G401 (cell line): ENCODE results near the gene RBM20. TPM values are rescaled to one million over a fixed set of nuclear protein-coding genes. Genes with fewer than 3 reads are reported as not detected.
"Not testable (repeated sequence)": the region's sequence is repeated elsewhere in the genome, so short reads cannot be mapped to it uniquely, and the experiment has no call there.

ENCODE experiments used
- DNase-seq: peaks from one replicate; pipeline ENCODE4 v3.0.0-alpha.2; 2015; ENCODE audit warnings: low spot score
- in situ Hi-C: cut with HindIII; loops from 2 replicates; pipeline ENCODE4 v1.10.0; 2016; ENCODE audit warnings: low sequenced_read_pairs, mixed read lengths
- total RNA-seq: library from RNA; depleted of rRNA; stranded (reverse); fragments of >200 nt; shearing (Covaris generic); gene quantifications from 2 replicates; pipeline ENCODE4 v1.2.3, GENCODE V29; 2014

RBM20 gene
- total RNA-seq, 1 experiment from 2014 or later = 2.7 TPM

GRCh38 chr10:110695539-110695886, 51.4 kb downstream of the RBM20 start:
- in situ Hi-C loops = no loop called here
- DNase-seq = no peak

- no peak for DNase-seq
- in situ Hi-C loops = no loop called here
These were observed 52.3 kb downstream of the RBM20 start for GRCh38 chr10:110696436-110696835.

GRCh38 chr10:110698340-110698739, 54.2 kb downstream of the RBM20 start:
- in situ Hi-C loops = no loop called here
- no peak for DNase-seq

- DNase-seq = no peak
- in situ Hi-C loops = no loop called here
These were observed 54.7 kb downstream of the RBM20 start for GRCh38 chr10:110698782-110699201.

- DNase-seq = no peak
- in situ Hi-C loops = no loop called here
These were observed 55.8 kb downstream of the RBM20 start for GRCh38 chr10:110699859-110700468.

GRCh38 chr10:110700947-110701616, 56.9 kb downstream of the RBM20 start:
- DNase-seq = no peak
- in situ Hi-C loops = no loop called here

GRCh38 chr10:110701617-110701971, 57.5 kb downstream of the RBM20 start:
- in situ Hi-C loops = no loop called here
- DNase-seq = no peak

GRCh38 chr10:110704070-110704469, 59.9 kb downstream of the RBM20 start:
- no peak for DNase-seq
- in situ Hi-C loops = no loop called here

- DNase-seq = no peak
- in situ Hi-C loops = no loop called here
These were observed 60.9 kb downstream of the RBM20 start for GRCh38 chr10:110704906-110705476.

- in situ Hi-C loops, DNase-seq: not testable (repeated sequence)
These were observed 61.5 kb downstream of the RBM20 start for GRCh38 chr10:110705596-110705995.

- DNase-seq = no peak
- in situ Hi-C loops = no loop called here
These were observed 62.6 kb downstream of the RBM20 start for GRCh38 chr10:110706690-110707098.

- DNase-seq = peak; percentile 6
These were observed 64.8 kb downstream of the RBM20 start for GRCh38 chr10:110708776-110709443.

GRCh38 chr10:110709444-110709828, 65.3 kb downstream of the RBM20 start:
- DNase-seq = no peak
- in situ Hi-C loops = no loop called here

More at GRCh38 chr10:110708776-110709443, 64.8 kb downstream of the RBM20 start:
- in situ Hi-C loops = no loop called here

GRCh38 chr10:110709964-110710587, 65.9 kb downstream of the RBM20 start:
- in situ Hi-C loops = no loop called here

GRCh38 chr10:110710621-110711020, 66.5 kb downstream of the RBM20 start:
- DNase-seq = no peak
- in situ Hi-C loops = no loop called here

More at GRCh38 chr10:110709964-110710587, 65.9 kb downstream of the RBM20 start:
- no peak for DNase-seq

GRCh38 chr10:110711382-110711781, 67.2 kb downstream of the RBM20 start:
- in situ Hi-C loops = no loop called here
- DNase-seq = no peak

GRCh38 chr10:110714356-110714755, 70.2 kb downstream of the RBM20 start:
- no peak for DNase-seq
- in situ Hi-C loops = no loop called here

- no peak for DNase-seq
- in situ Hi-C loops = no loop called here
These were observed 73.8 kb downstream of the RBM20 start for GRCh38 chr10:110717781-110718589.

- in situ Hi-C loops = no loop called here
- no peak for DNase-seq
These were observed 77.4 kb downstream of the RBM20 start for GRCh38 chr10:110721406-110722038.
